ENCODE results near the gene ZSWIM5. TPM values are rescaled to one million over a fixed set of nuclear protein-coding genes. Genes with fewer than 3 reads are reported as not detected.

ZSWIM5 gene
- total and polyA plus RNA-seq, 2 of the 8 experiments (the other 6 are each of a cell fraction or from before 2014, with no cell fraction given) = 2.5 to 3.9 TPM

DNA sequence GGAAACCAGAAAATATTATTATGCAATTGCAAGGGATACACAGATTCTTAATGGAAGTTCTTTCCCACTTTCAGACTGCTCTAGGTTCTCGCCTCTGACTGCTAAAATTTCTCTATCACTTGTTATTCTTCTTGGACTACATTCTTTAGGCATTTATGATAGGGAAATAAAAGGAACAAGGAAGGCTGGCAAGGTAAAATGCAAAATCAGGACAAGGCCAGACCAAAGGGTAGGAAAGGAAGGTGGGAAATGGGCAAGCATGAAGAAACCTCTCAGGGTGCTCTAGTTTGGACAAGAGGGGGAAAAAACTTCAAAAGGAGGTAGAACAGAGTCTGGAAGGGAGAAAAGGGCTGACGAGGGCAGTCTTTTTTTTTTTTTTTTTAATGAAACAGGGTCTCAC, 168.2 kb downstream of the ZSWIM5 start:
- Histone ChIP-seq H2BK120ac (replicated peaks; ENCODE audit: low read depth, low read length) (no peak overlapping the region), H3K27ac (ENCODE audit: low read depth, low read length) (no peak overlapping the region), H3K23me2 (ENCODE audit: low read depth, low read length) (no peaks in the 10 kb centered on the region), H2BK20ac (ENCODE audit: low read length) (no peak overlapping the region), H3K9ac (replicated peaks in 1 of 4; ENCODE audit: extremely low read depth in 1 of 4, low read depth in 3 of 4, low read length in 3 of 4) (no peak overlapping the region), H3K4me1 (replicated peaks in 1 of 4; ENCODE audit: control insufficient read depth in 3 of 4, insufficient read depth in 4 of 4, low read length in 3 of 4) (peaks cover 0 to 3% (median 0%) of the 10 kb centered on the region in 4 experiments; a peak in 1 of 7 replicates), H4K5ac (ENCODE audit: insufficient read length, low read depth, low read length) (no peak overlapping the region), H3K9me3 (ENCODE audit: insufficient read depth in 2 of 2, low read depth in 1 of 2, low read length in 1 of 2) (no peaks in the 10 kb centered on the region), H3K4ac (replicated peaks; ENCODE audit: insufficient read length, low read depth, low read length) (no peak overlapping the region), H4K20me1 (replicated peaks in 1 of 2; ENCODE audit: control insufficient read depth in 1 of 2, insufficient read depth in 2 of 2, low read length in 2 of 2) (no peaks in the 10 kb centered on the region), H2BK5ac (ENCODE audit: low read depth, low read length) (no peak overlapping the region), H3K27me3 (replicated peaks in 1 of 4; ENCODE audit: control insufficient read depth in 3 of 4, extremely low read depth in 1 of 4, insufficient read depth in 3 of 4, low read length in 3 of 4) (no peaks in the 10 kb centered on the region), H3K79me2 (ENCODE audit: control insufficient read depth in 1 of 2, insufficient read depth in 2 of 2, low read length in 2 of 2) (no peaks in the 10 kb centered on the region), H2BK12ac (ENCODE audit: low read depth, low read length) (no peak overlapping the region), H3K4me3 (ENCODE audit: extremely low read depth in 1 of 4, insufficient read depth in 2 of 4, low read depth in 3 of 4, low read length in 4 of 4) (no peak overlapping the region), H3K18ac (ENCODE audit: extremely low read depth, low read length) (no peak overlapping the region), H3K79me1 (ENCODE audit: low read depth, low read length) (no peaks in the 10 kb centered on the region), H3K14ac (ENCODE audit: insufficient read length) (no peak overlapping the region), H3K4me2 (ENCODE audit: insufficient read depth in 1 of 2, low read depth in 2 of 2, low read length in 2 of 2) (no peak overlapping the region), H4K91ac (replicated peaks; ENCODE audit: insufficient read length, low read length) (no peak overlapping the region), H3K36me3 (ENCODE audit: control insufficient read depth in 2 of 4, insufficient read depth in 4 of 4, low read length in 3 of 4) (no peaks in the 10 kb centered on the region), H2AFZ (ENCODE audit: low read length) (no peak overlapping the region), H2AK5ac (ENCODE audit: low read depth, low read length) (no peak overlapping the region), H2BK15ac (ENCODE audit: low read length) (no peak overlapping the region), H4K8ac (ENCODE audit: extremely low read depth, insufficient read depth, low read length) (no peak overlapping the region), H3K56ac (replicated peaks; ENCODE audit: insufficient read length, low read depth, low read length) (no peak overlapping the region), H3K23ac (ENCODE audit: insufficient read length) (no peak overlapping the region)
- ChIA-PET POLR2A (ENCODE audit: partially characterized antibody) (no interaction called here), CTCF (ENCODE audit: partially characterized antibody) (no interaction called here)
- WGBS, 2 experiments (ENCODE audit: extremely low coverage in 1 of 2, insufficient coverage in 1 of 2, insufficient read length in 1 of 2, insufficient replicate concordance in 2 of 2, low coverage in 1 of 2, low lambda C conversion rate in 2 of 2, missing lambda C conversion rate in 1 of 2) = 75% methylated on average over 2 of the region's 2 CpGs; no CpG with 5 or more reads in 1 of the 2 experiments
- FAIRE-seq = no peak
- TF ChIP-seq KDM5A (IDR thresholded peaks at IDR 0.05; ENCODE audit: low read length) (no peak), KDM4A (IDR thresholded peaks at IDR 0.05; ENCODE audit: low read depth, low read length, severe bottlenecking) (no peak), EZH2 (IDR thresholded peaks at IDR 0.05; ENCODE audit: low read depth, low read length, severe bottlenecking) (no peak)
- DNase-seq (ENCODE audit: low read depth in 1 of 2, low spot score in 2 of 2) = no peak
